Measurements from ENCODE around the gene SLC51A.
A peak's percentile ranks its signal among the peaks of the same experiment; 100 is the strongest.

The SLC51A gene

GRCh38 chr3:196219970-196220311, 3.6 kb downstream of the SLC51A start:
- no peaks in the 10 kb centered on the region for H3K36me3 ChIP-seq (replicated peaks)
- no peaks in the 10 kb centered on the region for H3K27me3 ChIP-seq (replicated peaks)
- H3K4me3 ChIP-seq (ENCODE audit: low read depth, low read length) = no peak overlapping the region
- TF ChIP-seq CTCF (IDR thresholded peaks at IDR 0.05; ENCODE audit: low read depth, low read length, missing control alignments) = no peak
- in situ Hi-C loops (cut with HindIII; ENCODE audit: low pct_ligation_motif_present, low sequenced_read_pairs) = no loop called here
- peak overlapping the region; percentile 53 for H3K27ac ChIP-seq
- DNase-seq = no peak

GRCh38 chr3:196220587-196220986, 4.3 kb downstream of the SLC51A start:
- Histone ChIP-seq H3K27me3 (replicated peaks) (no peaks in the 10 kb centered on the region), H3K4me3 (ENCODE audit: low read depth, low read length) (no peak overlapping the region), H3K36me3 (replicated peaks) (no peaks in the 10 kb centered on the region), H3K27ac (no peak overlapping the region)
- no peak for DNase-seq
- in situ Hi-C loops (cut with HindIII; ENCODE audit: low pct_ligation_motif_present, low sequenced_read_pairs) = no loop called here
- no peak for TF ChIP-seq CTCF (IDR thresholded peaks at IDR 0.05; ENCODE audit: low read depth, low read length, missing control alignments)

GRCh38 chr3:196220991-196221390, 4.7 kb downstream of the SLC51A start:
- DNase-seq = no peak
- H3K4me3 ChIP-seq (ENCODE audit: low read depth, low read length) = no peak overlapping the region
- no peak overlapping the region for H3K27ac ChIP-seq
- in situ Hi-C loops (cut with HindIII; ENCODE audit: low pct_ligation_motif_present, low sequenced_read_pairs) = no loop called here
- no peaks in the 10 kb centered on the region for H3K36me3 ChIP-seq (replicated peaks)
- H3K27me3 ChIP-seq (replicated peaks) = no peaks in the 10 kb centered on the region
- TF ChIP-seq CTCF (IDR thresholded peaks at IDR 0.05; ENCODE audit: low read depth, low read length, missing control alignments) = no peak

GRCh38 chr3:196222876-196223595, 6.7 kb downstream of the SLC51A start:
- Histone ChIP-seq H3K27ac (no peak overlapping the region), H3K36me3 (replicated peaks) (no peaks in the 10 kb centered on the region), H3K4me3 (ENCODE audit: low read depth, low read length) (no peak overlapping the region), H3K27me3 (replicated peaks) (no peaks in the 10 kb centered on the region)
- DNase-seq = no peak
- in situ Hi-C loops (cut with HindIII; ENCODE audit: low pct_ligation_motif_present, low sequenced_read_pairs) = no loop called here
- no peak for TF ChIP-seq CTCF (IDR thresholded peaks at IDR 0.05; ENCODE audit: low read depth, low read length, missing control alignments)

- H3K4me3 ChIP-seq (ENCODE audit: low read depth, low read length) = no peak overlapping the region
- H3K27ac ChIP-seq = no peak overlapping the region
- DNase-seq = no peak
- no peaks in the 10 kb centered on the region for H3K36me3 ChIP-seq (replicated peaks)
- in situ Hi-C loops (cut with HindIII; ENCODE audit: low pct_ligation_motif_present, low sequenced_read_pairs) = no loop called here
- TF ChIP-seq CTCF (IDR thresholded peaks at IDR 0.05; ENCODE audit: low read depth, low read length, missing control alignments) = no peak
- H3K27me3 ChIP-seq (replicated peaks) = no peaks in the 10 kb centered on the region
Observed at GRCh38 chr3:196225086-196225485, 8.8 kb downstream of the SLC51A start.

- Histone ChIP-seq H3K27me3 (replicated peaks) (no peaks in the 10 kb centered on the region), H3K4me3 (ENCODE audit: low read depth, low read length) (no peak overlapping the region), H3K27ac (no peak overlapping the region), H3K36me3 (replicated peaks) (no peaks in the 10 kb centered on the region)
- in situ Hi-C loops (cut with HindIII; ENCODE audit: low pct_ligation_motif_present, low sequenced_read_pairs) = no loop called here
- TF ChIP-seq CTCF (IDR thresholded peaks at IDR 0.05; ENCODE audit: low read depth, low read length, missing control alignments) = no peak
- no peak for DNase-seq
Observed at GRCh38 chr3:196225763-196226364, 9.5 kb downstream of the SLC51A start.
